ENCODE results near the gene PLSCR4. TPM values are rescaled to one million over a fixed set of nuclear protein-coding genes. Genes with fewer than 3 reads are reported as not detected.

Gene PLSCR4
- total RNA-seq, 1 experiment from 2014 or later, result 3.5 TPM

DNA sequence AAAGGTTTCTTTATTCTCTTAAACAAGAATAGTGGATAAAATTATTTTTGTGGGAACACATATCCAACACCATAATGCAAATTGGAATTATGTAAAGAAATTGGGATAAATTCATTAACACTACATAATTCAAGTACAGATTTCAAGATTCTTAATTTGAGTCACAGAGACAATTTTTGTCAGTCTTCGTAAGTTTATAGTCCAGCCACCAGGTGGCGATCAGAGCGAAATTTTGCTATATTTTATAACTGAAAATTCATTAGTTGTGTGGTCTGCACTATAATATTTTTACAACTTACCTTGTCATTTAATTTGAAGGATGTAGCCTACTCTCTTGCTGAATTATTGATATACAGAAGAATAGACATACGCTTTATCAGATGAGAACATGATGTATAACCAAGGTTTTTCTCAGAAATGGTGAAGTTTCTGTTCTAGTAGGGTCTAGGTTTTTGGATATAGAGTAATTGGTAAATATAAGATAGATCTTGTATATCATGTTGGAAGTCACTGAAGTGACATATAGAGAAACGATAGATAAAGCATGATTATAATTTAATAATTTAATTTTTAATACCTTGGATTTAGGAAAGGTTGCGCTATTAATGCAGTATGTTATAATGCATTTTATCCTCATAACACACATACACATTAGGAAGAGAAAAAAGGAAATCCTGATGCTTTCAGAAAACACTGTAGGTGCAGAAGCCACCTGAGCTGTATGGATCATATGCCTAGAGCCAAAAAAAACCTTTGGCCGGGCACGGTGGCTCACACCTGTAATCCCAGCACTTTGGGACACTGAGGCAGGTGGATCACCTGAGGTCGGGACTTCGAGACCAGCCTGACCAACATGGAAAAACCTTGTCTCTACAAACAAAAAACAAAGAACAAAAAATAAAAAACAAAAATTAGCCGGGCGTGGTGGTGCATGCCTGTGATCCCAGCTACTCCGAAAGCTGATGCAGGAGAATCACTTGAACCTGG, 31.7 kb downstream of the PLSCR4 start:
- Histone ChIP-seq H3K36me3 (ENCODE audit: control insufficient read depth, insufficient read depth, low read length) (no peaks in the 10 kb centered on the region), H3K27ac (ENCODE audit: low read length) (no peak overlapping the region), H3K27me3 (ENCODE audit: control insufficient read depth, insufficient read depth, low read length) (no peaks in the 10 kb centered on the region), H3K9me3 (ENCODE audit: control insufficient read depth, insufficient read depth, low read depth, low read length) (no peaks in the 10 kb centered on the region), H3K4me3 (ENCODE audit: low read depth in 2 of 2, low read length in 2 of 2) (no peak overlapping the region), H3K4me1 (ENCODE audit: control insufficient read depth, insufficient read depth, low read length) (peaks cover 8% of the 10 kb centered on the region; the same call in 1 of the 2 replicates)
- ATAC-seq (no peak), DNase-seq (ENCODE audit: low read depth, low spot score) (no peak)
- CTCF ChIA-PET, result interaction anchor here (0.6 to 1.0 kb wide), 2 partner anchors 108 to 358 kb away, joined by 4 read pairs; no protein-coding TSS in a partner anchor
- no peak for TF ChIP-seq POLR2AphosphoS5 (IDR thresholded peaks at IDR 0.05; ENCODE audit: low read depth, low read length)
- TF ChIP-seq, protein P1, sequence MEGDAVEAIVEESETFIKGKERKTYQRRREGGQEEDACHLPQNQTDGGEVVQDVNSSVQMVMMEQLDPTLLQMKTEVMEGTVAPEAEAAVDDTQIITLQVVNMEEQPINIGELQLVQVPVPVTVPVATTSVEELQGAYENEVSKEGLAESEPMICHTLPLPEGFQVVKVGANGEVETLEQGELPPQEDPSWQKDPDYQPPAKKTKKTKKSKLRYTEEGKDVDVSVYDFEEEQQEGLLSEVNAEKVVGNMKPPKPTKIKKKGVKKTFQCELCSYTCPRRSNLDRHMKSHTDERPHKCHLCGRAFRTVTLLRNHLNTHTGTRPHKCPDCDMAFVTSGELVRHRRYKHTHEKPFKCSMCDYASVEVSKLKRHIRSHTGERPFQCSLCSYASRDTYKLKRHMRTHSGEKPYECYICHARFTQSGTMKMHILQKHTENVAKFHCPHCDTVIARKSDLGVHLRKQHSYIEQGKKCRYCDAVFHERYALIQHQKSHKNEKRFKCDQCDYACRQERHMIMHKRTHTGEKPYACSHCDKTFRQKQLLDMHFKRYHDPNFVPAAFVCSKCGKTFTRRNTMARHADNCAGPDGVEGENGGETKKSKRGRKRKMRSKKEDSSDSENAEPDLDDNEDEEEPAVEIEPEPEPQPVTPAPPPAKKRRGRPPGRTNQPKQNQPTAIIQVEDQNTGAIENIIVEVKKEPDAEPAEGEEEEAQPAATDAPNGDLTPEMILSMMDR (IDR thresholded peaks at IDR 0.05), result peak; percentile 73; the same call in 1 of the 2 replicates
- intact Hi-C loops (cut with micrococcal nuclease; ENCODE audit: unreplicated experiment) (loop anchor here (1.0 kb wide), 1 partner anchor 358 kb away; no protein-coding TSS in a partner anchor), in situ Hi-C loops (cut with HindIII; ENCODE audit: low pct_unique_long_range_greater_than_20kb, low sequenced_read_pairs) (no loop called here)
- BruUV-seq (replicated peaks), result no TSS peak
- POLR2A ChIA-PET, result no interaction called here

DNA sequence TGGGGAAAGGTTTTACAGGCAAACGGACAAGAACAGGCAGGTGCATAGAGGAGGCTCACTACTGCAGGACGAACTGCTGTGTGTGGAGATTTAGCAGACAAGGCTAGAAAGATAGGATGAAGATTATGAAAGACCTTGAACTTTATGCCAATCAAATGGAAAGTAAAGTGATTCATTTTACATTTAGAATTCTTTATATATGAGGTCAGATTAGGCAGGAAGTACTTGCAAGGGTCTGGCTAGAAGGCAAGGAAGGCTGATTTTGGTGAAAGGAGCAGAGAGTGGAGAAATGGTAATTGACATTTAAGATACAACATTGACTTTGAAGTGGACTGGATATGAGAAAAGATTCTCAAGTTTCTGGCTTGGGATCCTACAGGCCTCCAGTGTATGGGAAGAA, 33.6 kb downstream of the PLSCR4 start:
- intact Hi-C loops (cut with micrococcal nuclease; ENCODE audit: unreplicated experiment), result no loop called here
- no peak for ATAC-seq

More for the DNA sequence above, 33.6 kb downstream of the PLSCR4 start:
- in situ Hi-C loops (cut with HindIII; ENCODE audit: low pct_unique_long_range_greater_than_20kb, low sequenced_read_pairs), result no loop called here
- H3K4me3 ChIP-seq (ENCODE audit: low read depth in 2 of 2, low read length in 2 of 2), result no peak overlapping the region
- no peak for TF ChIP-seq TCF7L2 (IDR thresholded peaks at IDR 0.05; ENCODE audit: low read depth, low read length)
- TF ChIP-seq SIN3A (IDR thresholded peaks at IDR 0.05; ENCODE audit: borderline replicate concordance, insufficient read depth, low read depth, low read length), result no peak
- TF ChIP-seq, protein P1 (IDR thresholded peaks at IDR 0.05), result no peak
- TF ChIP-seq, protein P2, sequence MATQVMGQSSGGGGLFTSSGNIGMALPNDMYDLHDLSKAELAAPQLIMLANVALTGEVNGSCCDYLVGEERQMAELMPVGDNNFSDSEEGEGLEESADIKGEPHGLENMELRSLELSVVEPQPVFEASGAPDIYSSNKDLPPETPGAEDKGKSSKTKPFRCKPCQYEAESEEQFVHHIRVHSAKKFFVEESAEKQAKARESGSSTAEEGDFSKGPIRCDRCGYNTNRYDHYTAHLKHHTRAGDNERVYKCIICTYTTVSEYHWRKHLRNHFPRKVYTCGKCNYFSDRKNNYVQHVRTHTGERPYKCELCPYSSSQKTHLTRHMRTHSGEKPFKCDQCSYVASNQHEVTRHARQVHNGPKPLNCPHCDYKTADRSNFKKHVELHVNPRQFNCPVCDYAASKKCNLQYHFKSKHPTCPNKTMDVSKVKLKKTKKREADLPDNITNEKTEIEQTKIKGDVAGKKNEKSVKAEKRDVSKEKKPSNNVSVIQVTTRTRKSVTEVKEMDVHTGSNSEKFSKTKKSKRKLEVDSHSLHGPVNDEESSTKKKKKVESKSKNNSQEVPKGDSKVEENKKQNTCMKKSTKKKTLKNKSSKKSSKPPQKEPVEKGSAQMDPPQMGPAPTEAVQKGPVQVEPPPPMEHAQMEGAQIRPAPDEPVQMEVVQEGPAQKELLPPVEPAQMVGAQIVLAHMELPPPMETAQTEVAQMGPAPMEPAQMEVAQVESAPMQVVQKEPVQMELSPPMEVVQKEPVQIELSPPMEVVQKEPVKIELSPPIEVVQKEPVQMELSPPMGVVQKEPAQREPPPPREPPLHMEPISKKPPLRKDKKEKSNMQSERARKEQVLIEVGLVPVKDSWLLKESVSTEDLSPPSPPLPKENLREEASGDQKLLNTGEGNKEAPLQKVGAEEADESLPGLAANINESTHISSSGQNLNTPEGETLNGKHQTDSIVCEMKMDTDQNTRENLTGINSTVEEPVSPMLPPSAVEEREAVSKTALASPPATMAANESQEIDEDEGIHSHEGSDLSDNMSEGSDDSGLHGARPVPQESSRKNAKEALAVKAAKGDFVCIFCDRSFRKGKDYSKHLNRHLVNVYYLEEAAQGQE (IDR thresholded peaks at IDR 0.05; ENCODE audit: insufficient read depth in 1 of 2, low read depth in 2 of 2, low read length in 1 of 2), result no peak
- TF ChIP-seq POLR2AphosphoS5 (IDR thresholded peaks at IDR 0.05; ENCODE audit: low read depth, low read length), result no peak
- peaks cover 7% of the 10 kb centered on the region; the same call in 1 of the 2 replicates for H3K4me1 ChIP-seq (ENCODE audit: control insufficient read depth, insufficient read depth, low read length)
- H3K36me3 ChIP-seq (ENCODE audit: control insufficient read depth, insufficient read depth, low read length), result no peaks in the 10 kb centered on the region
- no peaks in the 10 kb centered on the region for H3K9me3 ChIP-seq (ENCODE audit: control insufficient read depth, insufficient read depth, low read depth, low read length)
- no peak overlapping the region for H3K27ac ChIP-seq (ENCODE audit: low read length)
- POLR2A ChIA-PET, result no interaction called here
- H3K27me3 ChIP-seq (ENCODE audit: control insufficient read depth, insufficient read depth, low read length), result no peaks in the 10 kb centered on the region
- no peak for DNase-seq (ENCODE audit: low read depth, low spot score)
- CTCF ChIA-PET, result no interaction called here
- BruUV-seq (replicated peaks), result no TSS peak
